ENCODE data around the gene HOTAIR.

The HOTAIR gene

DNA sequence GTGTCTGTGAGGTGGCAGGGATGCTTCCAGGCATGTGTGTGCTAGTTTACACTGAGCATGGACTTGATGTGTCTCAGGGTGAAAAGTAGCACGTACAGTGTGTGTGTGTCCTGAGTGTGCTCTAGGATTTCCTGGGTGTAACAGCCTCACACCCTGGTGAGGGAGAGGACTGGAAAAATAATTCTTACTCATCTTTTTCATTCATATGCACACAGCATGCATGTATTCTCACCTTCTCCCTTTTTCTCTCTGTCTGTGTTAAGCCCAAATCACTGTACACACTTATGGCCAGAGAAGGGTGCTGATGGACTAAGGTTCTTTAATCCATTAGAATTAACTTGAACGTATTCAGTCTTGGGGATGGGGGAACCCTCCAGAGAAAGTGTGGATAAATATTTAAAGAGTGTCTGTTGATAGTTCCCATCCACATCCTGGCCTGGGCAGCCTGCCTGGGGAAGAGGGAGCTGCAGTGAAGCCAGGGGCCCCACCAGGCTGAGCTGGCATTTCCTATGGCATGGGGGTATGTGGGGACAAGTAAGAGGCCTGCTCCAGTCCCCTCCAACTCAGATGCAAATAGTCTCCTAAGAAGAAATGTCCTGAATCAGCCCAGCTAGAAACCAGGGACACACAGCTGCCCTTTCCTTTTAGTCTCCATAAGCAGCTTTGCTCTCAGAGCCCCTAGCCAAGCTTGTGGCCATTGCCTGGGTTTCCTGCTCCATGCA, 32.9 kb upstream of the HOTAIR start:
- H3K27ac ChIP-seq, result no peak overlapping the region
- ChIA-PET CTCF (interaction anchor here (0.5 to 4.4 kb wide), 7 partner anchors 25 to 330 kb away, joined by 3 to 47 read pairs (median 6); partner anchors contain the start of gene HOXC5), POLR2A (ENCODE audit: low non-redundant PET) (no interaction called here)
- DNase-seq (ENCODE audit: low spot score), result no peak
- TF ChIP-seq, protein P1, sequence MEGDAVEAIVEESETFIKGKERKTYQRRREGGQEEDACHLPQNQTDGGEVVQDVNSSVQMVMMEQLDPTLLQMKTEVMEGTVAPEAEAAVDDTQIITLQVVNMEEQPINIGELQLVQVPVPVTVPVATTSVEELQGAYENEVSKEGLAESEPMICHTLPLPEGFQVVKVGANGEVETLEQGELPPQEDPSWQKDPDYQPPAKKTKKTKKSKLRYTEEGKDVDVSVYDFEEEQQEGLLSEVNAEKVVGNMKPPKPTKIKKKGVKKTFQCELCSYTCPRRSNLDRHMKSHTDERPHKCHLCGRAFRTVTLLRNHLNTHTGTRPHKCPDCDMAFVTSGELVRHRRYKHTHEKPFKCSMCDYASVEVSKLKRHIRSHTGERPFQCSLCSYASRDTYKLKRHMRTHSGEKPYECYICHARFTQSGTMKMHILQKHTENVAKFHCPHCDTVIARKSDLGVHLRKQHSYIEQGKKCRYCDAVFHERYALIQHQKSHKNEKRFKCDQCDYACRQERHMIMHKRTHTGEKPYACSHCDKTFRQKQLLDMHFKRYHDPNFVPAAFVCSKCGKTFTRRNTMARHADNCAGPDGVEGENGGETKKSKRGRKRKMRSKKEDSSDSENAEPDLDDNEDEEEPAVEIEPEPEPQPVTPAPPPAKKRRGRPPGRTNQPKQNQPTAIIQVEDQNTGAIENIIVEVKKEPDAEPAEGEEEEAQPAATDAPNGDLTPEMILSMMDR (conservative IDR thresholded peaks at IDR 0.05; ENCODE audit: low read depth), result no peak

DNA sequence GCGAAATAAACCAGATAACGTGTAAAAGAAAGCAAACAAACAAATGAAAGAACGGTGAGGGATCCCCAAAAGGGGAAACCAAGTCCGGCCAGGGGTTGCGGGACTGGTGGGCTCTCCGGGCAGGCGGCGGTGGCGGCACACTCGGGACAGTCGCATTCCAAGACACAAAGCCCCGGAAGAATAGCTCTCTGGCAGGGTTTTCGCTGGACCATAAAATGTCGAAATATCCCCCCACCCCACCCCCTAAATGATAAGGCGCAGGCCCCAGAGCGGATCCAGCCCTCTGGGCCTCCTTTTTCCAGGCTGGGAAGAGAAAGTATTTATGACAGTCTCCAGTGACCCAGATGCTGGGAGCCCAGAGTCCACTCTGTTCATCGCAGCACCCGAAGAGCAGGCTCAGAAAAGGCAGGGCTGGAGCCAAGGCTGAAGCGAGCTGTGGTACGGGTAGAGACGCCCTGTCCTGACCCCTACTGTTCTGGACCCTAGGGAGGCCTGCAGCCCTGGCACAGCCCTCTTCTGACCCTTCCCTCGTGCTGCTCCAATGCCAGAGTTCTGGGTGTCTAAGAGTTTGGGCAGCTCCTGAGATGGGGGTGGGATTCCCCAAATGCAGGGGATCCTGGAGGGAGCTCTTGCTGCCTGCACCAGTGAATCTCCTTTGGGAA, 31.9 kb upstream of the HOTAIR start:
- H3K27ac ChIP-seq, result no peak overlapping the region
- CTCF ChIA-PET, result interaction anchor here (0.6 to 4.4 kb wide), 14 partner anchors 10 to 329 kb away, joined by 3 to 47 read pairs (median 4); partner anchors contain the start of gene HOXC10
- TF ChIP-seq, protein P1 (conservative IDR thresholded peaks at IDR 0.05; ENCODE audit: low read depth), result no peak
- POLR2A ChIA-PET (ENCODE audit: low non-redundant PET), result interaction anchor here (1.2 kb wide), 1 partner anchor 185 kb away, joined by 9 read pairs; no protein-coding TSS in a partner anchor
- no peak for DNase-seq (ENCODE audit: low spot score)

DNA sequence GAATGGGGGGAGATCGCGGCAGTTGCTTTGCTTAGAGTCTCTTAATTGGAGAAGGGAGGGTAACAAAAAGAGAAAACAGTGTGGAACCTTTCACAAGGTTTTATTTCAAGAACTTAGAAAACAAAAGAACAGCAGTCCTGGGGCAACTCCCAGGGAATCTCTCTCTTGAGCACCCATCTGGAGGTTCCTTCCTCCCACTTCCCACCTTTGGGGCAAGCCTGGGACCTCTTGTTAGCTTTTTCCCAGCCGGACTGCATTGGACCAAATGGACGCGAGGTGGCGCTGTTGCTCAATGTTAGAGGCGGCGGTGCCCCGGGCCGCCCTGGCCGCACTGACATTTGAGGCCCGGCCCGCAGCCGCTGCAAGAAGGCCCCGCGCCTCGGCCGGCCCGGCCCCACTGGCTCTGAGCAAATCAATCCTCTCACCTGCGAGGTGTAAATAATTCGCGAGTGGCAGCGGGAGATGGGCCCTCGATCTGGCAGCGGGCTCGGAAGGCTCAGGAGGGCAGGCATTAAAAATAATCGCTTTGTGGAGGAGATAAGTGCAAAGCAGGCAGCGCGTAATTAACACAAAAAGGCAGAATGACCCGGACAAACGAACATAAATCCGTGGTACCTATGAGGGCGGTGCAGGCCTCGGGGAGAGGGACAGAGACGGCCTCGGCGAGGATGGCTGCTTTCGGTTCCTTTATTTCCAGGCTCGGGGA, 31.3 kb upstream of the HOTAIR start:
- CTCF ChIA-PET, result interaction anchor here (0.5 to 4.4 kb wide), 22 partner anchors 11 to 210 kb away, joined by 3 to 47 read pairs (median 4); partner anchors contain the start of genes HOXC10 and HOXC5
- no peak overlapping the region for H3K27ac ChIP-seq
- peak; percentile 81 for DNase-seq (ENCODE audit: low spot score)
- TF ChIP-seq, protein P1 (conservative IDR thresholded peaks at IDR 0.05; ENCODE audit: low read depth), result peak; percentile 85
- POLR2A ChIA-PET (ENCODE audit: low non-redundant PET), result interaction anchor here (1.2 kb wide), 1 partner anchor 186 kb away, joined by 9 read pairs; no protein-coding TSS in a partner anchor

DNA sequence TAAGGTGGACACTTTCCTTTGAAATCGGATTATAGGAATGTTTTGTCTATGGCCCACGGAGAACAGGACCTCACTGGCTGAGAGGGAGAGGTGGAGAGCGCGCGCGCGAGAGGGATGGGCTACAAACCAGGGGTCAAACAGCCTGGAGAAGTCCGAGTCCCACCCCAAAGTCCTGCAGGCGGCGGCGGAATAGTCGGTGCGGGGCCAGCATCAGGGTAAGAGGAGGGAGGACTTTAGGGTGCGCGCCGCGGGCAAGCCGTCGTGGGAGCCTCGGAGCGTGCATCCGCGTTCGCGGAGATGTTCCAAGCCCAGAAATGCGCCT, 30.7 kb upstream of the HOTAIR start:
- CTCF ChIA-PET, result interaction anchor here (0.5 to 4.4 kb wide), 20 partner anchors 11 to 211 kb away, joined by 3 to 47 read pairs (median 4); partner anchors contain the start of genes HOXC10 and HOXC5
- POLR2A ChIA-PET (ENCODE audit: low non-redundant PET), result no interaction called here
- DNase-seq (ENCODE audit: low spot score), result no peak
- no peak overlapping the region for H3K27ac ChIP-seq
- TF ChIP-seq, protein P1 (conservative IDR thresholded peaks at IDR 0.05; ENCODE audit: low read depth), result no peak

DNA sequence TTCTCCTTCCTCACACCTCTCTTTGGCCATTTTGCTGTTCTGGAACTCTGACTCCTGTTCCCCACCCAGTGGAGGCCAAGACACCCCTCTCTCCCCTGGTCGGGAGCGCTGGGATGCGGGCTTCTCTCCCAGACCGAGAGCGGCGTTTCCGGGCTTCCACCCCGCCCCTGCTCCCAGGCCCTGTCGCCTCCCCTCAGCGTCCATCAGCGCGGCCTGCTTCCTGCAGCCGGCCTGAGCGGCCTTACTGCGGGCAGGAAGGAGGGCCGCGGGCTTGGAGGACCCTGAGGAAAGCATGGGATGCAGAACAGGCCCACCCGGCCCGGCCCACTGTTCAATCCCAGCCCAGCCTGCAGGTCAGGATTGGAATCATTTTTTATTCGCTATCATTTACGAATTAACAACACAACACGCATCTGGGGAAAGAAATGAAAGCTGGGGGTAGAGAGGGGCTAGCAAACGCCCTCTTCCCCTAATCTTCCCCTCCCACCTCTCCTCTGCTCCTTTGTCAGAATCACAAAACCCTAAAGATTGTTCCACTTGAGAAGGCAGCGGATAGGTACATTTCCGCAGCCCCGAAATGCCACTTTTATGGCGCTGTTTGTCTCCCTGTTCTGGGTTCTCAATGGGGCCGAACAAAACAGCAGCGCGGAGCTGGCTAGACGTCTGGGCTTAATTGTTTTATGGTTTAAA, 30.2 kb upstream of the HOTAIR start:
- H3K27ac ChIP-seq, result no peak overlapping the region
- ChIA-PET CTCF (interaction anchor here (0.7 to 1.4 kb wide), 6 partner anchors 20 to 202 kb away, joined by 3 to 7 read pairs (median 4); partner anchors contain the start of gene HOXC10), POLR2A (ENCODE audit: low non-redundant PET) (no interaction called here)
- TF ChIP-seq, protein P1 (conservative IDR thresholded peaks at IDR 0.05; ENCODE audit: low read depth), result no peak
- no peak for DNase-seq (ENCODE audit: low spot score)
